ENCODE data around the gene CCDC191. TPM values are rescaled to one million over a fixed set of nuclear protein-coding genes. Genes with fewer than 3 reads are reported as not detected.

CCDC191 gene
- polyA plus RNA-seq, 4 donors: 0.54 to 8.8 (median 1.7) TPM

DNA sequence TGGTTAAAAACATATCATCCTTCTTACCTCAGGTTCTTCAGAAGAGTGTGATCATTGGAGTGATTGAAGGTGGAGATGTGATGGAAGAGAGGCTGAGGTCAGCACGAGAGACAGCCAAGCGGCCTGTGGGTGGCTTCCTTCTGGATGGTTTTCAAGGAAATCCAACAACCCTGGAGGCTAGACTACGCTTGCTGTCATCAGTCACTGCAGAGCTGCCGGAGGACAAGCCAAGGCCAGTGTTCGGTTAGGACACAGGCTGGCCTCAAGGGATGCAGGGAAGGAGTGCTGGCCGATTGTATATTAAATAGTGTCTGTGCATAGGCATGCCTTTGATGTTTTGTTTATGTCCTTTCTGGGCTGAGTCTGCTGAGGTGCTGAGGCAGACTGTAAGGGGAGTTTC is 20.4 kb upstream of the CCDC191 start:
- no peaks in the 10 kb centered on the region for H3K9me3 ChIP-seq (ENCODE audit: control insufficient read depth in 2 of 2, insufficient read depth in 1 of 2, low read depth in 1 of 2, low read length in 1 of 2)
- peaks cover 25 to 33% (median 28%) of the 10 kb centered on the region in 3 donors for H3K36me3 ChIP-seq (ENCODE audit: control insufficient read depth in 3 of 3, insufficient read depth in 2 of 3, low read depth in 1 of 3, low read length in 3 of 3)
- no peak for FAIRE-seq
- no peaks in the 10 kb centered on the region for H3K27me3 ChIP-seq (ENCODE audit: control insufficient read depth in 3 of 3, insufficient read depth in 3 of 3, low read length in 3 of 3)
- no peaks in the 10 kb centered on the region for H3K4me1 ChIP-seq (ENCODE audit: control insufficient read depth in 3 of 3, insufficient read depth in 2 of 3, low read depth in 1 of 3, low read length in 2 of 3)
- DNase-seq: no peak
- H3K27ac ChIP-seq (ENCODE audit: low read depth in 1 of 3, low read length in 2 of 3): no peak overlapping the region
- no peak overlapping the region for H3K4me3 ChIP-seq (ENCODE audit: low read depth in 1 of 3, low read length in 3 of 3)
- WGBS, 3 donors: 94 to 96% (median 94%) methylated on average over 6 of the region's 6 CpGs

DNA sequence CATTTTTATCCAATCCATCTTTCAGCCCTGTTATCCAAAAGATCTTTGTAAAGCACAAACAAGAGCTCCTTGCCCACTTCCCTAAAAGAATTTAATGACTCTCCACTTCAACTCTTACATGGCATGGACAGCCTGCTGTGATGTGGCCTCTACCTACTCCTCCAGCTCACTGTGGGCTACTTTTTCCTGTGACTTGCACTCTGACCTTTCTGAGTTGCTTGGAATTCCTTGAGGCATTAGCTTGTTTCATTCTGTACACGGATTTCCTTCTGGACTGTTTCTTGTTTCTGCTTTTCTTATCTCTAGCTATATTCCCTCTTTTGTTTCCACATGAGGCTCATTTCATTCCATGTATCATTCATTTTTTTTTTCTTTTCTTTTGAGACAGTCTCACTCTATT is 15.5 kb upstream of the CCDC191 start:
- FAIRE-seq (no peak), DNase-seq (no peak)
- H3K36me3 ChIP-seq (ENCODE audit: control insufficient read depth in 3 of 3, insufficient read depth in 2 of 3, low read depth in 1 of 3, low read length in 3 of 3): peaks cover 11 to 32% (median 23%) of the 10 kb centered on the region in 3 donors
- WGBS, 3 donors: 62 to 75% (median 63%) methylated on average over 1 of the region's 1 CpG
- no peaks in the 10 kb centered on the region for H3K4me1 ChIP-seq (ENCODE audit: control insufficient read depth in 3 of 3, insufficient read depth in 2 of 3, low read depth in 1 of 3, low read length in 2 of 3)
- no peak overlapping the region for H3K4me3 ChIP-seq (ENCODE audit: low read depth in 1 of 3, low read length in 3 of 3)
- no peak overlapping the region for H3K27ac ChIP-seq (ENCODE audit: low read depth in 1 of 3, low read length in 2 of 3)
- H3K27me3 ChIP-seq (ENCODE audit: control insufficient read depth in 3 of 3, insufficient read depth in 3 of 3, low read length in 3 of 3): no peaks in the 10 kb centered on the region
- no peaks in the 10 kb centered on the region for H3K9me3 ChIP-seq (ENCODE audit: control insufficient read depth in 2 of 2, insufficient read depth in 1 of 2, low read depth in 1 of 2, low read length in 1 of 2)

DNA sequence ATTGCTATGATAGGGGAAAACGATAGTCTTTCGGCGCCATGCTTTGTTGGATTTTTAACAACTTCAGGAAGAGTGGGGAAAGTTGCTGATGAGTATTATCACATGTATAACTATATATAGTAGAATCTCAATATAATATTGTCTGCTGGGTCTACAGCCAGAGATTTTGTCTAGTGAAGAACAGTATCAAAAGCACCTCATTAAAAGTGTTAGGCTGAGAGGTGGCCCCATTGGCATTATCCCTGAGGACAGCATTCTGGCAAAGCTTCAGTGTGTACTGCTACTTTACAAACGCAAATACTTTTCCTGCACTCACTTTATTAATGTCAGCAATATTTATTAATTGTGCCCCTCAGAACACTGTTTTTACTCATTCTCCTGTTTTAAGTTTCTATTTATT is 12.0 kb upstream of the CCDC191 start:
- Histone ChIP-seq H3K4me3 (ENCODE audit: low read depth in 1 of 3, low read length in 3 of 3) (no peak overlapping the region), H3K9me3 (ENCODE audit: control insufficient read depth in 2 of 2, insufficient read depth in 1 of 2, low read depth in 1 of 2, low read length in 1 of 2) (no peaks in the 10 kb centered on the region), H3K36me3 (ENCODE audit: control insufficient read depth in 3 of 3, insufficient read depth in 2 of 3, low read depth in 1 of 3, low read length in 3 of 3) (peaks cover 10 to 32% (median 13%) of the 10 kb centered on the region in 3 donors), H3K27me3 (ENCODE audit: control insufficient read depth in 3 of 3, insufficient read depth in 3 of 3, low read length in 3 of 3) (no peaks in the 10 kb centered on the region), H3K4me1 (ENCODE audit: control insufficient read depth in 3 of 3, insufficient read depth in 2 of 3, low read depth in 1 of 3, low read length in 2 of 3) (no peaks in the 10 kb centered on the region), H3K27ac (ENCODE audit: low read depth in 1 of 3, low read length in 2 of 3) (no peak overlapping the region)
- FAIRE-seq: no peak
- 96 to 99% (median 99%) methylated on average over 4 of the region's 4 CpGs for WGBS, 3 donors
- DNase-seq: no peak

DNA sequence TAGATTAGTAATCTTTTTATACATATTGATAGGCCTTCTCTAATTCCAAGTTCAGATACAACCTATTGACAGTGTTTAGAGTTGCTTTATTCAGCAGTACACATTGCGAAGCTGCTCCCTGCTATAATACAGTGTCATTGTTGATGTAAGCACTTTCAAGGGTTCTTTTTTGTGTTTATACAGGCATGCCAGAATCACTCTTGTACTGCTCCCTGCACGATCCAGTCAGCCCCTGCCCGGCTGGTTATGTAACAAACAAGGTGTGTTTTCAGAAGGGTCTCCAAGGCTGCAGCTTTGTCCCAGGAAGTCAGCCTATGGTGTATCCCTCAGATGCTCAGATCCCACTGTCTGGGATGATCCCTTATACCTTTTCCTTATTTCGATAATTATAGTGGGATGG is 11.5 kb upstream of the CCDC191 start:
- H3K27me3 ChIP-seq (ENCODE audit: control insufficient read depth in 3 of 3, insufficient read depth in 3 of 3, low read length in 3 of 3): no peaks in the 10 kb centered on the region
- no peaks in the 10 kb centered on the region for H3K4me1 ChIP-seq (ENCODE audit: control insufficient read depth in 3 of 3, insufficient read depth in 2 of 3, low read depth in 1 of 3, low read length in 2 of 3)
- 89 to 95% (median 95%) methylated on average over 4 of the region's 4 CpGs for WGBS, 3 donors
- H3K27ac ChIP-seq (ENCODE audit: low read depth in 1 of 3, low read length in 2 of 3): no peak overlapping the region
- DNase-seq: no peak
- H3K9me3 ChIP-seq (ENCODE audit: control insufficient read depth in 2 of 2, insufficient read depth in 1 of 2, low read depth in 1 of 2, low read length in 1 of 2): no peaks in the 10 kb centered on the region
- no peak overlapping the region for H3K4me3 ChIP-seq (ENCODE audit: low read depth in 1 of 3, low read length in 3 of 3)
- no peak for FAIRE-seq
- H3K36me3 ChIP-seq (ENCODE audit: control insufficient read depth in 3 of 3, insufficient read depth in 2 of 3, low read depth in 1 of 3, low read length in 3 of 3): peaks cover 10 to 31% (median 10%) of the 10 kb centered on the region in 3 donors

DNA sequence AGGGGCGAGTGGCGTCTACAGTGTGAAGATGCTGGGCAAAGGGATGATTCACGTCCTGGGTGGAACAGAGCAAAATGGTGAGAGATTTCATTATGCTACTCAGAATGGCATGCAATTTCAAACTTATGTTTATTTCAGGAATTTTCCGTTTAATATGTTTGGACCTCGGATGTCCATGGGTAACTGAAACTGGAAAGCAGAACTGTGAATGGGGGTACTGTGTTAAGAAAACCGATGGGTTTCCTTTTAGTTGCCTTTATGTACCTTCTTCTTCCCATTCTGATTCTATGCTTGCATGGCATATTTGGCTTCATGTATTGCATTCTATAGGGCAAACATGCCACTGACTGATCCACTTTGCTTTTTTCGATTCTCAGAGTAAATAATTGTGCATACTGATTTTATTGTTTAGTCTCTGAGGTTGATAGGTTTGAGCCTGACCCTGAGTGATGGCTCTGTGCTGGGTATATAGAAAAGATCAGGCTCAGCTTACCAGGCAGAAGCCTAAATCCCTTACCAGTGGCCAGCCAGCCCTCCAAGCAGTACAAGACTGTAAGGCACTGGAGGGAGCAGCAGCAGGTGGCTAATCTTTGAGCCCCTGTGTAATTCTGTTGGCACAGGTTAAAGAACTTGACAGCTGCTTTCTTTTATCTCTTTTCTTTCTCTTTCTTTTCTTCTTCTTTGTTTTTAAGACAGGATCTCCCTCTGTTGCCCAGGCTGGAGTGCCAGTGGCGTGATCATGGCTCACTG is 4.8 kb upstream of the CCDC191 start:
- Histone ChIP-seq H3K36me3 (ENCODE audit: control insufficient read depth in 3 of 3, insufficient read depth in 2 of 3, low read depth in 1 of 3, low read length in 3 of 3) (peaks cover 2 to 15% (median 4%) of the 10 kb centered on the region in 3 donors), H3K27ac (ENCODE audit: low read depth in 1 of 3, low read length in 2 of 3) (no peak overlapping the region), H3K27me3 (ENCODE audit: control insufficient read depth in 3 of 3, insufficient read depth in 3 of 3, low read length in 3 of 3) (no peaks in the 10 kb centered on the region), H3K9me3 (ENCODE audit: control insufficient read depth in 2 of 2, insufficient read depth in 1 of 2, low read depth in 1 of 2, low read length in 1 of 2) (no peaks in the 10 kb centered on the region), H3K4me1 (ENCODE audit: control insufficient read depth in 3 of 3, insufficient read depth in 2 of 3, low read depth in 1 of 3, low read length in 2 of 3) (peaks cover 0 to 6% (median 0%) of the 10 kb centered on the region in 3 donors), H3K4me3 (ENCODE audit: low read depth in 1 of 3, low read length in 3 of 3) (no peak overlapping the region)
- 87 to 95% (median 92%) methylated on average over 8 of the region's 8 CpGs for WGBS, 3 donors
- DNase-seq (no peak), FAIRE-seq (no peak)

DNA sequence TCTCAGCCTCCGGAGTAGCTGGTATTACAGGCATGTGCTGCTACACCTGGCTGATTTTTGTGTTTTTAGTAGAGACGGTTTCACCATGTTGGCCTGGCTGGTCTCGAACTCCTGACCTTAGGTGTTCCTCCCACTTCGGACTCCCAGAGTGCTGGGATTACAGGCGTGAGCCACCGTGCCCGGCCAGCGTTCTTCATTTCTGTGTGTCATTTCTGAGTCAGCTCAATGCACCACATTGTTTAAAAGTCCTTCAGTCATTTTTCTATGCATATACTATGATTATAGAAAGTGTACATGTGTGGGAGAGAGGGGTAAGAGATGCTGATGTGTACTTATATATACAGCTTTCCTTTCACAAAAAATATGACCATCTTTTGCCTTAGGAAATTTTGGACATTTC is 2.3 kb upstream of the CCDC191 start:
- Histone ChIP-seq H3K4me1 (ENCODE audit: control insufficient read depth in 3 of 3, insufficient read depth in 2 of 3, low read depth in 1 of 3, low read length in 2 of 3) (peaks cover 0 to 6% (median 4%) of the 10 kb centered on the region in 3 donors), H3K9me3 (ENCODE audit: control insufficient read depth in 2 of 2, insufficient read depth in 1 of 2, low read depth in 1 of 2, low read length in 1 of 2) (no peaks in the 10 kb centered on the region), H3K4me3 (ENCODE audit: low read depth in 1 of 3, low read length in 3 of 3) (no peak overlapping the region), H3K36me3 (ENCODE audit: control insufficient read depth in 3 of 3, insufficient read depth in 2 of 3, low read depth in 1 of 3, low read length in 3 of 3) (peaks cover 0 to 6% (median 0%) of the 10 kb centered on the region in 3 donors), H3K27me3 (ENCODE audit: control insufficient read depth in 3 of 3, insufficient read depth in 3 of 3, low read length in 3 of 3) (no peaks in the 10 kb centered on the region), H3K27ac (ENCODE audit: low read depth in 1 of 3, low read length in 2 of 3) (no peak overlapping the region)
- whole genome bisulfite sequencing, 3 donors: 91 to 94% (median 93%) methylated on average over 8 of the region's 8 CpGs
- no peak for DNase-seq
- FAIRE-seq: no peak

DNA sequence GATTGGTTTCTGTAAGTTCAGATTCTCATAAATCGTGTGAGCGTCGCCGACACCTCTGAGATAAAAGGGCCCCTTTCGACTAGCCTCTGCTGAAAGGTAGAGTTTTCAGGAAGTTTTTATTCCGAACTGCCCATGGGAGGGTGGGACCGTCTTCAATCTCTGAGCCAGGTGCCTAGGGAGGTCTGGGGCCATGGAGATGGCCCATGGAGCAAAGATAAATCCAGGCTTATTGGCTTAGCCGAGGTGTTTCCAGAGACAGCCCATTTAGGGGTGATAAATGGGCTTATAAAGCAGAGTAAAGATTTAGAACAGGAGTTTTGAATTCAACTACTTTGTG is 653 bp upstream of the CCDC191 start:
- Histone ChIP-seq H3K36me3 (ENCODE audit: control insufficient read depth in 3 of 3, insufficient read depth in 2 of 3, low read depth in 1 of 3, low read length in 3 of 3) (peaks cover 0 to 6% (median 0%) of the 10 kb centered on the region in 3 donors), H3K4me1 (ENCODE audit: control insufficient read depth in 3 of 3, insufficient read depth in 2 of 3, low read depth in 1 of 3, low read length in 2 of 3) (peaks cover 0 to 6% (median 4%) of the 10 kb centered on the region in 3 donors), H3K9me3 (ENCODE audit: control insufficient read depth in 2 of 2, insufficient read depth in 1 of 2, low read depth in 1 of 2, low read length in 1 of 2) (no peaks in the 10 kb centered on the region), H3K27me3 (ENCODE audit: control insufficient read depth in 3 of 3, insufficient read depth in 3 of 3, low read length in 3 of 3) (no peaks in the 10 kb centered on the region), H3K27ac (ENCODE audit: low read depth in 1 of 3, low read length in 2 of 3) (peak overlapping the region; percentile 58 to 63 (median 62)), H3K4me3 (ENCODE audit: low read depth in 1 of 3, low read length in 3 of 3) (peak overlapping the region; percentile 41 to 69 (median 62))
- WGBS, 3 donors: 0% methylated on average over 8 of the region's 8 CpGs
- FAIRE-seq (no peak), DNase-seq (no peak)

DNA sequence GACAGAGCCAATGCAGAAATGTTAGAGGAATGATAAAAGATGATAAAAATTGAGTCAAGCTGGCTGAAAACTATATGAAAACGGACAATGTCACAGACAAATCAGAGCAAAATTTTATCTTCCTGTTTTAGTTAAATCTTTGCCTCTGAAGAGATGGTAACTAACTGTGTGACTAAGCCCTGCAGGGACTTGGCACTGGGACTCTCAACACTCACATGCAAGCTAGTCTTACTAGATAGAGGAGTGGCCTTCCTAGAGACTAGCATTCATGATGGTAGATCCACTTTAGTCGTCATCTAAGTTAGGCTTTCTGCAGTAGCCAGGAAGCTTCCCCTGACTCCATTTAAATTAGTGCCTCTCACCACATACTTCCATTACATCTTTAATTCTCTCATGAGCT is 4.1 kb downstream of the CCDC191 start:
- WGBS, 3 donors: 83 to 91% (median 89%) methylated on average over 2 of the region's 2 CpGs
- DNase-seq: no peak
- Histone ChIP-seq H3K36me3 (ENCODE audit: control insufficient read depth in 3 of 3, insufficient read depth in 2 of 3, low read depth in 1 of 3, low read length in 3 of 3) (no peaks in the 10 kb centered on the region), H3K4me1 (ENCODE audit: control insufficient read depth in 3 of 3, insufficient read depth in 2 of 3, low read depth in 1 of 3, low read length in 2 of 3) (peaks cover 0 to 4% (median under 1%) of the 10 kb centered on the region in 3 donors), H3K27ac (ENCODE audit: low read depth in 1 of 3, low read length in 2 of 3) (no peak overlapping the region), H3K27me3 (ENCODE audit: control insufficient read depth in 3 of 3, insufficient read depth in 3 of 3, low read length in 3 of 3) (no peaks in the 10 kb centered on the region), H3K4me3 (ENCODE audit: low read depth in 1 of 3, low read length in 3 of 3) (no peak overlapping the region), H3K9me3 (ENCODE audit: control insufficient read depth in 2 of 2, insufficient read depth in 1 of 2, low read depth in 1 of 2, low read length in 1 of 2) (no peaks in the 10 kb centered on the region)
- no peak for FAIRE-seq

DNA sequence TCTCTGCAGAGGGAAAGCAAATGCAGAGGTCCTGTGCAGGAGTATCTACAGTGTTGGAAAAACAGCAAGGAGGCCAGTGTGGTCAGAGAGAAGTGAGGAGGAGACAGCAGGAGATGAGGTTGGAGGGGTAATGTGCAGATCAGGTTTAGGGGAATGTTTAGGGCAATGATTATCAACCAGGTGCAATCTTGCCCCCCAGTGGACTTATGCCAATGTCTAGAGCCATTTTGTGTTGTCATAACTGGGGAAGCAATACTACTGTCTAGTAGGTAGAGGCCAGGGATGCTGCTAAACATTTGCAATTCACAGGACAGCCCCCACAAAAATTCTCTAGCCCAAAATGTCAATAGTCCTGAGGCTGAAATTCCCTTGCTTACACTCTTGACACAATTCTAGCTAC is 13.1 kb downstream of the CCDC191 start:
- H3K9me3 ChIP-seq (ENCODE audit: control insufficient read depth in 2 of 2, insufficient read depth in 1 of 2, low read depth in 1 of 2, low read length in 1 of 2): no peaks in the 10 kb centered on the region
- FAIRE-seq: no peak
- no peak overlapping the region for H3K27ac ChIP-seq (ENCODE audit: low read depth in 1 of 3, low read length in 2 of 3)
- no peak for DNase-seq
- H3K27me3 ChIP-seq (ENCODE audit: control insufficient read depth in 3 of 3, insufficient read depth in 3 of 3, low read length in 3 of 3): no peaks in the 10 kb centered on the region
- H3K36me3 ChIP-seq (ENCODE audit: control insufficient read depth in 3 of 3, insufficient read depth in 2 of 3, low read depth in 1 of 3, low read length in 3 of 3): peaks cover 0 to 4% (median 0%) of the 10 kb centered on the region in 3 donors
- H3K4me1 ChIP-seq (ENCODE audit: control insufficient read depth in 3 of 3, insufficient read depth in 2 of 3, low read depth in 1 of 3, low read length in 2 of 3): no peaks in the 10 kb centered on the region
- no peak overlapping the region for H3K4me3 ChIP-seq (ENCODE audit: low read depth in 1 of 3, low read length in 3 of 3)

All from small intestine (tissue), 7 donors.